ENCODE measurements around the gene ERC2.

The ERC2 gene

DNA sequence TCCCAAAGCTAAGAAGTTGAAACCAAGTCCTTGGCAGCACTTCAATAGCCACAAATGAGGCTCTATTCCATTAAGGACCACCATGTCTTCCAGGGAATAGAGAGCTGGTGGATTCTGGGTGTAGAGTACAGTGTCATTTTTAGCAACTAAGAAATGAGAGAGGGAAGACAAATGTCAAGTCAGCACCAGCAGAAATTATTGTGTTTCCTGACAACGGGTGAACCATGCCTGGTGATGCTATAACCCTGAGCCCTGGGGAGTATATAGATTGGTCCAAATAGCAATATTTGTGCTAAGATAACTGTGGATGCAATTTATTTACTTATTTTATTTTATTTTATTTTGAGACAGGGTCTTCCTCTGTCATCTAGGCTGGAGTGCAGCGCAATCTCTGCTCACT lies 675.5 kb downstream of the ERC2 start:
- DNase-seq (ENCODE audit: low read depth) = no peak
- TF ChIP-seq, protein P1, sequence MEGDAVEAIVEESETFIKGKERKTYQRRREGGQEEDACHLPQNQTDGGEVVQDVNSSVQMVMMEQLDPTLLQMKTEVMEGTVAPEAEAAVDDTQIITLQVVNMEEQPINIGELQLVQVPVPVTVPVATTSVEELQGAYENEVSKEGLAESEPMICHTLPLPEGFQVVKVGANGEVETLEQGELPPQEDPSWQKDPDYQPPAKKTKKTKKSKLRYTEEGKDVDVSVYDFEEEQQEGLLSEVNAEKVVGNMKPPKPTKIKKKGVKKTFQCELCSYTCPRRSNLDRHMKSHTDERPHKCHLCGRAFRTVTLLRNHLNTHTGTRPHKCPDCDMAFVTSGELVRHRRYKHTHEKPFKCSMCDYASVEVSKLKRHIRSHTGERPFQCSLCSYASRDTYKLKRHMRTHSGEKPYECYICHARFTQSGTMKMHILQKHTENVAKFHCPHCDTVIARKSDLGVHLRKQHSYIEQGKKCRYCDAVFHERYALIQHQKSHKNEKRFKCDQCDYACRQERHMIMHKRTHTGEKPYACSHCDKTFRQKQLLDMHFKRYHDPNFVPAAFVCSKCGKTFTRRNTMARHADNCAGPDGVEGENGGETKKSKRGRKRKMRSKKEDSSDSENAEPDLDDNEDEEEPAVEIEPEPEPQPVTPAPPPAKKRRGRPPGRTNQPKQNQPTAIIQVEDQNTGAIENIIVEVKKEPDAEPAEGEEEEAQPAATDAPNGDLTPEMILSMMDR (conservative IDR thresholded peaks at IDR 0.05; ENCODE audit: low read length) = no peak
- H3K4me3 ChIP-seq (ENCODE audit: low read length) = no peak overlapping the region

DNA sequence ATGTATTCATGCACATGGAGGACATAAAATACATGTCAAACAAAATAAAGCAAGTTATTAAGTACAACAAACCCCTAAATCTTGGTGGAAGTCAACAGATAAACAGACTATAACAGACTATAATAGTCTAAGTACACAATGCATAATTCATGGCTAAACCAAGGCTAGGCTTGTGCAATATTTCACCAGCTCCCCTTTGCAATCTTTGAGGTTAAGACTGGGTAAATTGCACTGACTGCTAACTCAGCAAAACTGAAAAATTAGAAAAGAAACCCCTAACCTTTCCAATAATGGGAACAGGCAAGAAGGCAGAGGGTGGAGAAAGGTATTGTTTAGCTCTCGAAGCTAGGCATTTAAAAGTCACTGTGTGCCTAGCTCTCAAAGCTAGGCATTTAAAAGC lies 676.3 kb downstream of the ERC2 start:
- no peak overlapping the region for H3K4me3 ChIP-seq (ENCODE audit: low read length)
- TF ChIP-seq, protein P1 (conservative IDR thresholded peaks at IDR 0.05; ENCODE audit: low read length) = no peak
- DNase-seq (ENCODE audit: low read depth) = no peak

DNA sequence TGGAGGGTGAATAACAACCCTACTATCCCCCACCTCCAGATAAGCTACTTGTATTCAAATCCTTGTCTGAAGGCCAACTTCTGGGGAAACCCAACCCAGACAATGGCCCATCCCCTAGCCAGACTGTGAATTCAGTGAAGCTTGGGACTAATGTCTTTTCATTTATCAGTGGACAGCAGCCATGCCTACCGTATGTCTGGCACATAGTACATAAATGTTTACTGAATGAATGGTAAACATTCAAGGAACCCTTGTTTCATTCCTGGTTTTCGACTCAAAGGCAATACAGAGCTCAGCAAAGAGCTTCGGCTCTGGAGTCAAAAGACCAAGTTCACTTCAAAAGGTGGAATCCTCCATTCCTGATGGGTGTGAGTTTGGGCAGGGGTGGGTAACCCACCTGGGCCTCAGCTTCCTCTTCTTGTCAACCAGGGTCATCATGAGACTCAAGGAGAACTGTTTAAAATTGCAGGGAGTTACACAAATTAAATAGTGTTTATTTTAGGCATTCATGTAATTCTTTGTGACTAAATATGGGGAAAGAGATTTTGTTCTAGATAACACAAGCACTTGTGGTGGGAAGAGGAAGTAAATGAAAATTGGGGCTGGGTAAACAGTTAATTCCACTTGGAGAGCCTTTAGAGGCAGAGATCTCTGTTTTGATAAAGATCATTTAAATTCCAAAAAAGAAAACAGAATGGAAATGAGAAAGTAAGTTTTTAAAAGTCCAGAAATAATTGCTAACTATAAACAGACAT lies 677.5 kb downstream of the ERC2 start:
- H3K4me3 ChIP-seq (ENCODE audit: low read length) = no peak overlapping the region
- TF ChIP-seq, protein P1 (conservative IDR thresholded peaks at IDR 0.05; ENCODE audit: low read length) = no peak
- DNase-seq (ENCODE audit: low read depth) = no peak

DNA sequence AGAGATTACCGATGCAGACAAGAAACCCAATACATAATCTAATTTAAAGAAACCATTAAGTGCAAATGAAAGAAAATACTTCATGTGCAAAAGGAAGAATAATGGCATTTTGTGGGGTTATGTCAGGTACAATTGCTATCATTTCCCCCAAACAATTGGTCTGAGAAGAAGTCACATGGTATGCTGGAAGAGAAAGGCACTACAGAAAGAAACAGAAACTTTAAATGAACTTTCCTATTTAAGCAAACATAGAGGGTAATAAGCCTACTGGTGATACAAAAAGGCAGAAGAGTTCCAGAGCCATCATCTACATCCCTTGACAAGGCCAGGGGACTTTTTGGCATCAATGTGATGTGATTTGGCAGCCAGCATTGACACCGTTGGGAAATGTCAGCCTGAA lies 678.8 kb downstream of the ERC2 start:
- DNase-seq (ENCODE audit: low read depth) = no peak
- H3K4me3 ChIP-seq (ENCODE audit: low read length) = no peak overlapping the region
- TF ChIP-seq, protein P1 (conservative IDR thresholded peaks at IDR 0.05; ENCODE audit: low read length) = no peak

DNA sequence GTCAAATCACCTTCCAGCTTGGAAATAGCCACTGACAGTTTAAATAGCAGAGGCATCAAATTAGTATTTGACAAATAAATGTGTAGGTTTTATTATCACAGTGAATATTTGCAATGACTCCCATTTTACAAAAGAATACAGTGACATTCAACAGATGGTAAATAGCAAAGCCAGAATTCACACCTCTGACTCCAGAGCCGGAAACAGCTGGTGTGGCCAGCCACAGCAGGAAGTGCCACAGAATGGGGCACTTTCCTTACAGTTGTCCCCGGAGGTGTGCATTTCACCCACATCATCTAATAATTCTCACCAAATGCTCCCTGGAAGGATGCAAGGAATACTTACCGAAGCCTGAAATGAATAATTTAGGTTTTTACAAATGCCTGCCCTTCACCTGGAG lies 685.5 kb downstream of the ERC2 start:
- no peak for DNase-seq (ENCODE audit: low read depth)
- TF ChIP-seq, protein P1 (conservative IDR thresholded peaks at IDR 0.05; ENCODE audit: low read length) = no peak
- no peak overlapping the region for H3K4me3 ChIP-seq (ENCODE audit: low read length)

DNA sequence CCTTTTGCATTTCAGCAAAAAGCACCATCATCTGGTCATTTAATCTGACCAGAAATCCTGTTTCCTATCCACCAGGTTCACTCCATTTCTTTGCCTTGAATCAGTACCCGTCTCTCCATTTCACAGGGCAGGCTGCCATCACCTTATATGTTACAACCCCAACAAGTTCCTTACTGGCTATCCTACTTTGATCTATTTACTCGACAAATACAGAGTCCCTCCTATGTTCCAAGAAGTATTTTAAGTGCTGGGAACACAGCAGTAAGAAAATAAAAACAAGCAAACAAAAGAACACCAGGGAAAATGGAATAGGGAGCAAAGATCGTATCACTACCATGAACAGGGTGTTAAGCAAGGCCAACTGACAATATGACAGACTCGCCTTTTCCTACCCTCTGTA lies 685.9 kb downstream of the ERC2 start:
- no peak for DNase-seq (ENCODE audit: low read depth)
- TF ChIP-seq, protein P1 (conservative IDR thresholded peaks at IDR 0.05; ENCODE audit: low read length) = no peak
- no peak overlapping the region for H3K4me3 ChIP-seq (ENCODE audit: low read length)

DNA sequence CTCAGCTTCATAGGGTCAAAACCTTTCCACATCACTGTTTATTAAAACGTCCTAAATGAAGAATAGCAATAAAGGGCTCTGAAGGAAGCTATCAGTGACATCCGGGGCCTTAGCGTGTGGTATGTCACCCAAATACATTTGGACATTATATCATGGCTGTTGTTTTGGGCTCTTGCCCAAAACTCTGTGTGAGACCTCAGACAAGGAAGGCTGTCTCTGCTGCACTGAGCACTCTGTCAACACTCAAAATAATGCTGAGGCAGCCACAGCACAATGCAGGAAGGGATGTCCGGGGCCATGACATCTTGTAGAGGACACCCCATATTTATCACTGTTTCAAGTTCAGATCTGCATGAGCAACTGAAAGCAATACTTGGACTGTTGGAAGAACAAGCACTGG lies 687.4 kb downstream of the ERC2 start:
- no peak overlapping the region for H3K4me3 ChIP-seq (ENCODE audit: low read length)
- DNase-seq (ENCODE audit: low read depth) = no peak
- TF ChIP-seq, protein P1 (conservative IDR thresholded peaks at IDR 0.05; ENCODE audit: low read length) = no peak
